ENCODE results near the gene ZNF283. TPM values are rescaled to one million over a fixed set of nuclear protein-coding genes. Genes with fewer than 3 reads are reported as not detected.
A peak's percentile ranks its signal among the peaks of the same experiment; 100 is the strongest.

The ZNF283 gene
- total RNA-seq: 1 to 10 TPM; 1.7 to 4.0 (median 2.2) TPM
- long read RNA-seq: 0 reads

DNA sequence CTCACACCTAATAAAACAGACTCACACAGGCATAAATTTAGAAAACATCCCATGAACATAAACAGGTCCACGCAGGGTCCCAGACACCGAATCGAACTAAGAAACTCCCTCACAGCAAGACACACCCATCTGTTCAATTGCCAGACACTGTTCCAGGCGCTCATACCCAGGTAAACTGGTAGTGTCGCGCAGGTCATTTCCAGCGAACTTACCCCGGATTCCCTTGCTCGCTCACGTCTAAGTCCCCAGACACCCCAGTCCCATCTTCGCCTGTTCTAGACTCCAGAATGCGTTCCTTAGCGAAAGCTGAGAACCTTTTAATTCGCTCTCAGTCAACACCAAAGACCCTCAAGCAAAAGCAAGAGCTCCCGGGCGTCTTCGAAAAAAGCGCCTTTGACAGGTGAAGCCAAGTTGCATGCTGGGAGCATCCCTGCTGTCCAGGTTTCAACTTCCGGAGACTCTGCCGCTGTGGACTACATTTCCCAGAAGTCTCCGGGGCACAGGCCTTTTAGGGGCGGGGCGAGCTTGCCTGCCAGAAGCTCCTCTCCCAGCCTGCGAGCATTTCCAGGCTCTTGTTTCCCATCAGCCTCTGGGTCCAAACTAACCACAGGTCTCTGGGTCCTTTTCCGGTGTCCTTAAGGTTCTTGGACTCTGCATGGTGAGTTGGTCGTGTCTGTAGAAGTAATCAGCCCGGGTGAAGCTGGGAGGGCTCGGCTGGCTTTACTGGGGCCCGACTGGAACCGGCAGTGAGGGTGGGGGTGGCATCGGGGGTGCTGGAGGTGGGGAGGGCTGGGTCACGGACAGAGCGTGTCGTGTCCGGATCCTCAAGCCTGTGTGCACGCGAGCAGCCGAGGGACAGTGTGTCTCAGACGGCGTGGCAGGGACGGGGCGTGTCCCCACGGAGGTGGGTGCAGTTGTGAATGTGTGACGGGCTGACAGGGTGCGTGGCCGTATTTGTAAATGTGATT lies at the start of gene ZNF283:
Gene ZNF283, plus strand, starts transcription at position 535 of the 968 bp plus-strand sequence. CDS start 6,184 bp downstream, outside the sequence.
- peaks cover 0 to 4% (median 0%) of the 10 kb centered on the region in 4 donors for H3K9me3 ChIP-seq
- peaks cover 0 to 3% (median 0%) of the 10 kb centered on the region in 4 donors for H3K4me1 ChIP-seq
- H3K27me3 ChIP-seq: no peaks in the 10 kb centered on the region
- TF ChIP-seq POLR2A (IDR thresholded peaks at IDR 0.05): peak; percentile 31
- TF ChIP-seq, protein P1, sequence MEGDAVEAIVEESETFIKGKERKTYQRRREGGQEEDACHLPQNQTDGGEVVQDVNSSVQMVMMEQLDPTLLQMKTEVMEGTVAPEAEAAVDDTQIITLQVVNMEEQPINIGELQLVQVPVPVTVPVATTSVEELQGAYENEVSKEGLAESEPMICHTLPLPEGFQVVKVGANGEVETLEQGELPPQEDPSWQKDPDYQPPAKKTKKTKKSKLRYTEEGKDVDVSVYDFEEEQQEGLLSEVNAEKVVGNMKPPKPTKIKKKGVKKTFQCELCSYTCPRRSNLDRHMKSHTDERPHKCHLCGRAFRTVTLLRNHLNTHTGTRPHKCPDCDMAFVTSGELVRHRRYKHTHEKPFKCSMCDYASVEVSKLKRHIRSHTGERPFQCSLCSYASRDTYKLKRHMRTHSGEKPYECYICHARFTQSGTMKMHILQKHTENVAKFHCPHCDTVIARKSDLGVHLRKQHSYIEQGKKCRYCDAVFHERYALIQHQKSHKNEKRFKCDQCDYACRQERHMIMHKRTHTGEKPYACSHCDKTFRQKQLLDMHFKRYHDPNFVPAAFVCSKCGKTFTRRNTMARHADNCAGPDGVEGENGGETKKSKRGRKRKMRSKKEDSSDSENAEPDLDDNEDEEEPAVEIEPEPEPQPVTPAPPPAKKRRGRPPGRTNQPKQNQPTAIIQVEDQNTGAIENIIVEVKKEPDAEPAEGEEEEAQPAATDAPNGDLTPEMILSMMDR (IDR thresholded peaks at IDR 0.05): no peak
- 17% methylated on average over 21 of the region's 46 CpGs for WGBS (ENCODE audit: insufficient coverage, low coverage, low lambda C conversion rate, missing lambda C conversion rate)
- H3K4me3 ChIP-seq: peak within 1 kb of the TSS; percentile 44 to 65 (median 53)
- DNase-seq (peak; percentile 85 to 93 (median 92)), ATAC-seq (peak; percentile 99 to 100 (median 100))
- H3K36me3 ChIP-seq: peaks cover 0 to 12% (median 4%) of the 10 kb centered on the region in 4 donors
- no peak within 1 kb of the TSS for H3K27ac ChIP-seq
- intact Hi-C loops (cut with DNase I): no loop called here

DNA sequence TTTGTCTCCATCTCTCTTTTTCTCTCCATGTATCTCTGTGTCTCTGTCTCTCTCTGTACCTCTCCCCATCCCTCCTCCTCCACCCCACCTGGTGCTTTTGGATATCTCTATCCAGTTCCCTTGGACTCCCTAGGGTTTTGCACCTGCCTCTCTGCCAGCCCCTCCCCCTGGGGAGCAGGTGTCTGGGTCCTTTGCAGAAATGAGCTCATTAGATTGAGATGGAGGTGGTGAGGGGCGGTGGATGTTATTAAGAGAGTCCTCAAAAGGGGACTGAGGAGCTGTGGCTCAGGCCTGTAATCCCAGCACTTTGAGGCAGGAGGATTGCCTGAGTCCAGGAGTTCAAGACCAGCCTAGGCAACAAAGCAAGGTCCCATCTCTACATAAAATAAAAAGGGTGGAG lies 48.5 kb upstream of the ZNF283 start:
- H3K9me3 ChIP-seq: no peaks in the 10 kb centered on the region
- H3K4me1 ChIP-seq: peaks cover 0 to 9% (median 0%) of the 10 kb centered on the region in 4 donors
- no peaks in the 10 kb centered on the region for H3K27me3 ChIP-seq
- no peak overlapping the region for H3K4me3 ChIP-seq
- TF ChIP-seq, protein P1 (IDR thresholded peaks at IDR 0.05): no peak
- no peak for TF ChIP-seq POLR2A (IDR thresholded peaks at IDR 0.05)
- no peaks in the 10 kb centered on the region for H3K36me3 ChIP-seq
- ATAC-seq (no peak), DNase-seq (no peak)
- 67% methylated on average over 1 of the region's 1 CpG for WGBS (ENCODE audit: insufficient coverage, low coverage, low lambda C conversion rate, missing lambda C conversion rate)
- H3K27ac ChIP-seq: no peak overlapping the region
- intact Hi-C loops (cut with DNase I): no loop called here

DNA sequence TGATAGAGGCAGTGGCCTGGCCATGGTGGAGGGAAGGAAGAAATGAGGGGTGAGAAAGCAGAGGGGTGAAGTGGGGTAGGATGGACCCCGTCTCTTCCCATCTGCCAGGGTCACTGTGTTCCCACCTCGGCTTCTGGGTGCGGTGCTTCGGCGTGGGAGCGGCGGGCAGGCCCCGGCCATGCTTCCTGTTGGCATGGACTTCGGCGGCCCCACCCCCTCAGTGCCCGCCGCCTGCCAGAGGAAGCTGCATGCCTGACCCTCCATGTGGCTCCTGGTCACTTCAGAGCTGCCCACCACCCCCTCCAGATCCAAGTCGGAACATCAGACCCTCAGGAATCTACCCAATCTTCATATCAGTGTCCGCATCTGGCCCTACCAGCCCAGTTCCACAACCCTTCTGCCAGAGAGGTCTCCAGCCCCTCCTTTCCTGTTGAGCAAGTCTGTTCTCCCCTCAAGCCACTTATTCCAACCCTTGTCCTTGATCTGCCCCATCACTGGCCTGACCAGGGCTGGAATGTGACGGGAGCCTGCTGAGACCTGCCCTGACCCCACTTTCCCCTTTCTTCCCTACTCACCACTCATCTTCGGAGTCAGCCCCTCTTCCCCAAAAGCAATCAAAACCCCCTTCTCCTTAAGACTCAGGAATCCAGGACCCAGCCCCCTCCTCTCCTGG lies 47.8 kb upstream of the ZNF283 start:
- Histone ChIP-seq H3K27me3 (no peaks in the 10 kb centered on the region), H3K4me1 (peaks cover 0 to 6% (median 0%) of the 10 kb centered on the region in 4 donors), H3K9me3 (no peaks in the 10 kb centered on the region), H3K4me3 (no peak overlapping the region), H3K27ac (no peak overlapping the region), H3K36me3 (no peaks in the 10 kb centered on the region)
- peak in 3 of 4 donors; percentile 6 to 25 (median 19) for ATAC-seq
- 51% methylated on average over 4 of the region's 16 CpGs for WGBS (ENCODE audit: insufficient coverage, low coverage, low lambda C conversion rate, missing lambda C conversion rate)
- intact Hi-C loops (cut with DNase I): no loop called here
- TF ChIP-seq POLR2A (IDR thresholded peaks at IDR 0.05): no peak
- TF ChIP-seq, protein P1 (IDR thresholded peaks at IDR 0.05): no peak
- peak in 1 of 3 donors; percentile 55 for DNase-seq

DNA sequence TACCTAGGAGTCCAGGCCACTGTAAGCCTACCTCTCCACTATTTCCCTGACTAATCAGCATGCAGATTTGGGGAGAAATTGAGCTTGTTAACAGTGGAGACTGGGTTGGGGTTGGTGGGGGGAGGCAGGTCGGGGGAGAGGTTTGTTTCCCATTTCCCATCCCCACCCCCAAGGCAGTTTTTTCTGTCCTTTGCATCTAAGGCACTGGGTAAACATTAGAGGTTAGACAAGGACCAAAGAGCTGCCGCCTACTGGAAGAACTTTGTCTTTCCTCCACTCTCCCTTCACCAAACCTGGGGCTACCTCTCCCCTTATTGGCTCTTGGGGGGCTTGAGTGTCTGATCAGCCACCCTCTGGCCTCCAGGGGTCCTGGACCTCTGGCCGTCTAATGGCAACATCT lies 47.3 kb upstream of the ZNF283 start:
- WGBS (ENCODE audit: insufficient coverage, low coverage, low lambda C conversion rate, missing lambda C conversion rate): 8% methylated on average over 2 of the region's 3 CpGs
- H3K27me3 ChIP-seq: no peaks in the 10 kb centered on the region
- DNase-seq: no peak
- peaks cover 0 to under 1% (median 0%) of the 10 kb centered on the region in 4 donors for H3K4me1 ChIP-seq
- no peaks in the 10 kb centered on the region for H3K9me3 ChIP-seq
- intact Hi-C loops (cut with DNase I): loop anchor here in 1 of 2 donors (5.0 kb wide), 1 partner anchor 33 kb away; no protein-coding TSS in a partner anchor
- TF ChIP-seq, protein P1 (IDR thresholded peaks at IDR 0.05): no peak
- no peak for TF ChIP-seq POLR2A (IDR thresholded peaks at IDR 0.05)
- no peaks in the 10 kb centered on the region for H3K36me3 ChIP-seq
- no peak overlapping the region for H3K27ac ChIP-seq
- no peak overlapping the region for H3K4me3 ChIP-seq
- ATAC-seq: no peak
